ENCODE data around the gene PLXNA4. TPM values are rescaled to one million over a fixed set of nuclear protein-coding genes. Genes with fewer than 3 reads are reported as not detected.

PLXNA4 gene
- polyA plus RNA-seq, 1 donor (not counting 4 experiments of a cell fraction or from before 2014, with no cell fraction given), result 0.01 TPM

DNA sequence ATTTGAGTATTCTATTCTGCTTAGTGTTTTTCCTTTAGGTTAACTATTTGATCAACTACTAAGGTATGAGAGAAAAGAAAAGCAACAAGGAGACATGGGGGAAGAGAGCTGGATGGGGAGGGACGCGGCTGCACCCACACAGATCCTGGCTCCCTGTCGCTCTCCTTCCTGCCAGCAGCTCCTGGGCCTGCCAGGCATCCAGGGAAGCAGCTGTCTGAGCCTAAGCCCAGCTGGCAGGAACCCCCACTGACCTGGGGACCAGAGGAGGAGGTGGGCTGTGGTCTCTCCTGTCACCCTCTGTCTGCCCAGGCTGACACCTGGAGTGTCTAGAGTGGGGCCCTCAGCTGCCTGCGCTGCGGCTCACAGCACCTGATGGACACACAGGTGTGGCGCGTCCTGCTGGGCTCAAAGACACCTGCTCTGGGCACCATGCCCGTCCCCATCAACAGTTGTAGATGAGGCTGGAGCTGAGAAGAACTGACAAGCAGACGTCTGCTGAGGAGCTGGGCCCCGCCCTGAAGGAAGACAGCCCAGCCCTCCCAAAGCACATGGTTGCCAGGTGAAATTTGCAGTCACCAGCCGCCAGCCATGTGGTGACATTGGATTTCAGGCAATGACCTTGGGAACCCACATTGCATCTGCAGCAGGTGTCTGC is 207.9 kb downstream of the PLXNA4 start:
- Histone ChIP-seq H3K36me3 (ENCODE audit: control insufficient read depth in 2 of 2, extremely low read depth in 1 of 2, insufficient read depth in 2 of 2, low read length in 2 of 2) (no peaks in the 10 kb centered on the region), H3K9ac (ENCODE audit: control insufficient read depth, extremely low read depth, insufficient read depth, low read length) (no peak overlapping the region), H3K27ac (ENCODE audit: control insufficient read depth, insufficient read depth, low read length) (no peak overlapping the region), H3K9me1 (ENCODE audit: control insufficient read depth, extremely low read depth, insufficient read depth, low read length) (no peaks in the 10 kb centered on the region), H3K27me3 (ENCODE audit: control insufficient read depth, extremely low read depth, insufficient read depth, low read length) (peaks cover 6% of the 10 kb centered on the region), H3K4me3 (ENCODE audit: control insufficient read depth in 2 of 3, extremely low read depth in 1 of 3, insufficient read depth in 2 of 3, low read depth in 1 of 3, low read length in 3 of 3) (no peak overlapping the region), H2AFZ (ENCODE audit: control insufficient read depth, low read length) (no peak overlapping the region), H3K4me1 (ENCODE audit: control insufficient read depth, extremely low read depth, insufficient read depth, low read length) (no peaks in the 10 kb centered on the region), H3K79me2 (ENCODE audit: control insufficient read depth, insufficient read depth, low read length) (no peaks in the 10 kb centered on the region), H4K20me1 (ENCODE audit: control insufficient read depth, extremely low read depth, insufficient read depth, low read length) (no peaks in the 10 kb centered on the region), H3K4me2 (ENCODE audit: control insufficient read depth, extremely low read depth, insufficient read depth, low read depth, low read length) (no peak overlapping the region), H3K9me3 (ENCODE audit: control insufficient read depth, low read depth, low read length) (no peaks in the 10 kb centered on the region)
- no peak for DNase-seq (ENCODE audit: low read depth, low spot score)
- TF ChIP-seq EZH2 (IDR thresholded peaks at IDR 0.05; ENCODE audit: low read length), result no peak
- TF ChIP-seq, protein P1, sequence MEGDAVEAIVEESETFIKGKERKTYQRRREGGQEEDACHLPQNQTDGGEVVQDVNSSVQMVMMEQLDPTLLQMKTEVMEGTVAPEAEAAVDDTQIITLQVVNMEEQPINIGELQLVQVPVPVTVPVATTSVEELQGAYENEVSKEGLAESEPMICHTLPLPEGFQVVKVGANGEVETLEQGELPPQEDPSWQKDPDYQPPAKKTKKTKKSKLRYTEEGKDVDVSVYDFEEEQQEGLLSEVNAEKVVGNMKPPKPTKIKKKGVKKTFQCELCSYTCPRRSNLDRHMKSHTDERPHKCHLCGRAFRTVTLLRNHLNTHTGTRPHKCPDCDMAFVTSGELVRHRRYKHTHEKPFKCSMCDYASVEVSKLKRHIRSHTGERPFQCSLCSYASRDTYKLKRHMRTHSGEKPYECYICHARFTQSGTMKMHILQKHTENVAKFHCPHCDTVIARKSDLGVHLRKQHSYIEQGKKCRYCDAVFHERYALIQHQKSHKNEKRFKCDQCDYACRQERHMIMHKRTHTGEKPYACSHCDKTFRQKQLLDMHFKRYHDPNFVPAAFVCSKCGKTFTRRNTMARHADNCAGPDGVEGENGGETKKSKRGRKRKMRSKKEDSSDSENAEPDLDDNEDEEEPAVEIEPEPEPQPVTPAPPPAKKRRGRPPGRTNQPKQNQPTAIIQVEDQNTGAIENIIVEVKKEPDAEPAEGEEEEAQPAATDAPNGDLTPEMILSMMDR (optimal IDR thresholded peaks at IDR 0.05 in 1 of 3, IDR thresholded peaks at IDR 0.05 in 1 of 3, conservative IDR thresholded peaks at IDR 0.05 in 1 of 3; ENCODE audit: extremely low read depth in 1 of 3, insufficient read depth in 2 of 3, low read length in 3 of 3), result no peak
- dilution Hi-C loops (cut with MboI; ENCODE audit: extremely low pct_ligation_motif_present, low sequenced_read_pairs), result no loop called here
- no peak for FAIRE-seq

DNA sequence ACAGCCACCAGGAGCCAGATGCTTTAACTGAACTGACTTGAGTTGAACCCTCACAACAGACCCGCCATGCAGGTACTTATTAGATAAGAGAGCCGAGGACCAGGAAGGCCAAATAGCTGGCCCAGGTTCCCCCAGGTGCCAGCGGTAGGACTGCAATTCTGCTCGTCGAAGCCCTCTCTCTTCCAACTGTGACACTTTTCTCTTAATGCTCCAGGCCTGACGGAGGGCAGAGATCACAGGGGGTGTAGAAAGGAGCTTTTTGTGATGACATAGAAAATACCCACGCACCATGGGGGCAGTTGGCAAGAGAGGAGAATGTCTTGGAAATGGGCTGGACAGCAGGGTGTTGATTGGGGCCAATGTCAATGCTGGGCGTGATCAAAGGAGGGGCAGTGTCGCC is 208.5 kb downstream of the PLXNA4 start:
- DNase-seq (ENCODE audit: low read depth, low spot score) (no peak), FAIRE-seq (no peak)
- Histone ChIP-seq H3K4me3 (ENCODE audit: control insufficient read depth in 2 of 3, extremely low read depth in 1 of 3, insufficient read depth in 2 of 3, low read depth in 1 of 3, low read length in 3 of 3) (no peak overlapping the region), H3K9ac (ENCODE audit: control insufficient read depth, extremely low read depth, insufficient read depth, low read length) (no peak overlapping the region), H3K27ac (ENCODE audit: control insufficient read depth, insufficient read depth, low read length) (no peak overlapping the region), H2AFZ (ENCODE audit: control insufficient read depth, low read length) (no peak overlapping the region), H3K9me1 (ENCODE audit: control insufficient read depth, extremely low read depth, insufficient read depth, low read length) (no peaks in the 10 kb centered on the region), H4K20me1 (ENCODE audit: control insufficient read depth, extremely low read depth, insufficient read depth, low read length) (no peaks in the 10 kb centered on the region), H3K36me3 (ENCODE audit: control insufficient read depth in 2 of 2, extremely low read depth in 1 of 2, insufficient read depth in 2 of 2, low read length in 2 of 2) (no peaks in the 10 kb centered on the region), H3K4me2 (ENCODE audit: control insufficient read depth, extremely low read depth, insufficient read depth, low read depth, low read length) (no peak overlapping the region), H3K9me3 (ENCODE audit: control insufficient read depth, low read depth, low read length) (no peaks in the 10 kb centered on the region), H3K4me1 (ENCODE audit: control insufficient read depth, extremely low read depth, insufficient read depth, low read length) (no peaks in the 10 kb centered on the region), H3K79me2 (ENCODE audit: control insufficient read depth, insufficient read depth, low read length) (no peaks in the 10 kb centered on the region), H3K27me3 (ENCODE audit: control insufficient read depth, extremely low read depth, insufficient read depth, low read length) (peaks cover 6% of the 10 kb centered on the region)
- dilution Hi-C loops (cut with MboI; ENCODE audit: extremely low pct_ligation_motif_present, low sequenced_read_pairs), result no loop called here
- TF ChIP-seq EZH2 (IDR thresholded peaks at IDR 0.05; ENCODE audit: low read length), result no peak

DNA sequence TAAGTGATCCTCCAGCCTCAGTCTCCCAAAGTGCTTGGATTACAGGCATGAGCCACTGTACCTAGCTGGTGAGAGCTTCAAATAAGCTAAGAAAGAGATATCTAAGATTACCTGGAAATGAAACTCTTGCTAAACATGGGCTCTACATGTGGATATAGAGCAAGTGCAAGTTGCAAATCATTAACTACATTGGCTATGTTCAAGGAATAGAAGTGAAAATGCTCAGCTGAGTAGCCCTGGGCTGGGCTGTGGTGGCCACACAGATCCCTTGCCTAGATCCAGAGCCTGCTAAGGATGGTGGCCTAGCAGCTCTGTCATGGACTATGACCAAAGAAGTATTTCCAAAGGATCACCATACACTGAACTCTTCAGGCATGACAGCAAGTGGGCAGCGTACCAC is 209.3 kb downstream of the PLXNA4 start:
- Histone ChIP-seq H3K36me3 (ENCODE audit: control insufficient read depth in 2 of 2, extremely low read depth in 1 of 2, insufficient read depth in 2 of 2, low read length in 2 of 2) (no peaks in the 10 kb centered on the region), H3K4me3 (ENCODE audit: control insufficient read depth in 2 of 3, extremely low read depth in 1 of 3, insufficient read depth in 2 of 3, low read depth in 1 of 3, low read length in 3 of 3) (no peak overlapping the region), H3K9me1 (ENCODE audit: control insufficient read depth, extremely low read depth, insufficient read depth, low read length) (no peaks in the 10 kb centered on the region), H4K20me1 (ENCODE audit: control insufficient read depth, extremely low read depth, insufficient read depth, low read length) (no peaks in the 10 kb centered on the region), H3K27me3 (ENCODE audit: control insufficient read depth, extremely low read depth, insufficient read depth, low read length) (peaks cover 11% of the 10 kb centered on the region), H2AFZ (ENCODE audit: control insufficient read depth, low read length) (no peak overlapping the region), H3K27ac (ENCODE audit: control insufficient read depth, insufficient read depth, low read length) (no peak overlapping the region), H3K9ac (ENCODE audit: control insufficient read depth, extremely low read depth, insufficient read depth, low read length) (no peak overlapping the region), H3K4me1 (ENCODE audit: control insufficient read depth, extremely low read depth, insufficient read depth, low read length) (no peaks in the 10 kb centered on the region), H3K9me3 (ENCODE audit: control insufficient read depth, low read depth, low read length) (no peaks in the 10 kb centered on the region), H3K4me2 (ENCODE audit: control insufficient read depth, extremely low read depth, insufficient read depth, low read depth, low read length) (no peak overlapping the region), H3K79me2 (ENCODE audit: control insufficient read depth, insufficient read depth, low read length) (no peaks in the 10 kb centered on the region)
- dilution Hi-C loops (cut with MboI; ENCODE audit: extremely low pct_ligation_motif_present, low sequenced_read_pairs), result no loop called here
- no peak for FAIRE-seq
- no peak for DNase-seq (ENCODE audit: low read depth, low spot score)
- TF ChIP-seq, protein P1 (optimal IDR thresholded peaks at IDR 0.05 in 1 of 3, IDR thresholded peaks at IDR 0.05 in 1 of 3, conservative IDR thresholded peaks at IDR 0.05 in 1 of 3; ENCODE audit: extremely low read depth in 1 of 3, insufficient read depth in 2 of 3, low read length in 3 of 3), result no peak
- TF ChIP-seq EZH2 (IDR thresholded peaks at IDR 0.05; ENCODE audit: low read length), result no peak

Data from keratinocyte (primary cell).